Parathyroid adenoma (tissue), 2 donors: ENCODE data around the gene VSIG10L.

Experiments used
- H2AFZ ChIP-seq: fragments of 300-600 bp; sonication (generic); one replicate; pipeline ENCODE4 v1.7.0; 2017; ENCODE audit warnings: antibody characterized with exemption, mild to moderate bottlenecking
- H3K27ac ChIP-seq: fragments of 300-600 bp; sonication (generic); one replicate; pipeline ENCODE4 v1.7.0; 2017
- H3K27me3 ChIP-seq: fragments of 300-600 bp; sonication (generic); one replicate; pipeline ENCODE4 v1.7.0; 2017; ENCODE audit warnings: low read length; ENCODE audit not compliant: control insufficient read depth, insufficient read depth
- H3K36me3 ChIP-seq: fragments of 300-600 bp; sonication (generic); one replicate; pipeline ENCODE4 v1.7.0; 2017; ENCODE audit warnings: low read length; ENCODE audit not compliant: control insufficient read depth, insufficient read depth
- H3K4me1 ChIP-seq: fragments of 300-600 bp; sonication (generic); one replicate; pipeline ENCODE4 v1.7.0; 2017; ENCODE audit warnings: control low read depth
- H3K4me2 ChIP-seq: fragments of 300-600 bp; sonication (generic); one replicate; pipeline ENCODE4 v1.7.0; 2017; ENCODE audit warnings: low read length
- H3K4me3 ChIP-seq: fragments of 300-600 bp; sonication (generic); one replicate; pipeline ENCODE4 v1.7.0; 2017; ENCODE audit warnings: low read depth, low read length
- H3K79me2 ChIP-seq: fragments of 300-600 bp; sonication (generic); one replicate; pipeline ENCODE4 v1.7.0; 2017; ENCODE audit warnings: control low read depth
- H3K9ac ChIP-seq: fragments of 300-600 bp; sonication (generic); one replicate; pipeline ENCODE4 v1.7.0; 2017; ENCODE audit warnings: mild to moderate bottlenecking
- H3K9me3 ChIP-seq: fragments of 300-600 bp; sonication (generic); one replicate; pipeline ENCODE4 v1.7.0; 2017; ENCODE audit warnings: low read length; ENCODE audit not compliant: control insufficient read depth
- TF ChIP-seq, protein P1 (sequence below): fragments of 300-600 bp; sonication (generic); IDR thresholded peaks from one replicate; pipeline ENCODE4 v1.7.0; 2017; ENCODE audit warnings: antibody characterized with exemption, mild to moderate bottlenecking
- donor health status: primary hyperparathyroidism.

Gene VSIG10L

DNA sequence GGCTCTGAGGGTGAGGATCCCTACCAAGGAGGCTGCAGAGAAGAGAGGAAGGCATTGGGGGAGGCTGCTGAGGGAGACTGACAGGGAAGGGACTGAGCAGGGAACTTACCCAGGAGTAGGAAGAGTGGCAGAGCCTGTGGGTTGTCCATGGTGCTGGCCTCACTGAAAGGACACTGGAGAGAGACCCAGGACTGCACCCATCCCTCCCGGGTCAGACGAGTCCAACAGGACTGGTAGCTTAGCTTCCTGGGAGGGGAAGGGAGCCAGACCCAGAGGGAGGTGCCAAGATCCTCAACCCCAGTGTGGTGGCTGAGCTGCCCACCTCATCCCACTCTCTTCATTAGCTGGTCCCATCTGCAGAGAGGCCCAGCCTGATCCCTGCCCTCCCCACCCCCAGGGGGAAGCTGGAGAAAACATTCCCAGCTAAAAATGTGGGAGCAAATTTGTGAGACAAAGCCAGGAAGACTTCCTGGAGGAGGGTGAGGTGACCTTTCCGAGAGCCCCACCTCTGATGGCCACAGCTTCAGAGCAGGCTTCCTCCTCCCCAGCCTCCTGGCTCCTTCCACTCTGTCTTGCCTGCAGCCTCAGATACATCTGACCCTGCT is at the start of gene VSIG10L:
Gene VSIG10L (minus strand): TSS at position 164 of the 605 bp plus-strand sequence. CDS start 15 bp downstream, at position 149.
- TF ChIP-seq, protein P1, sequence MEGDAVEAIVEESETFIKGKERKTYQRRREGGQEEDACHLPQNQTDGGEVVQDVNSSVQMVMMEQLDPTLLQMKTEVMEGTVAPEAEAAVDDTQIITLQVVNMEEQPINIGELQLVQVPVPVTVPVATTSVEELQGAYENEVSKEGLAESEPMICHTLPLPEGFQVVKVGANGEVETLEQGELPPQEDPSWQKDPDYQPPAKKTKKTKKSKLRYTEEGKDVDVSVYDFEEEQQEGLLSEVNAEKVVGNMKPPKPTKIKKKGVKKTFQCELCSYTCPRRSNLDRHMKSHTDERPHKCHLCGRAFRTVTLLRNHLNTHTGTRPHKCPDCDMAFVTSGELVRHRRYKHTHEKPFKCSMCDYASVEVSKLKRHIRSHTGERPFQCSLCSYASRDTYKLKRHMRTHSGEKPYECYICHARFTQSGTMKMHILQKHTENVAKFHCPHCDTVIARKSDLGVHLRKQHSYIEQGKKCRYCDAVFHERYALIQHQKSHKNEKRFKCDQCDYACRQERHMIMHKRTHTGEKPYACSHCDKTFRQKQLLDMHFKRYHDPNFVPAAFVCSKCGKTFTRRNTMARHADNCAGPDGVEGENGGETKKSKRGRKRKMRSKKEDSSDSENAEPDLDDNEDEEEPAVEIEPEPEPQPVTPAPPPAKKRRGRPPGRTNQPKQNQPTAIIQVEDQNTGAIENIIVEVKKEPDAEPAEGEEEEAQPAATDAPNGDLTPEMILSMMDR: no peak
- peak within 1 kb of the TSS; percentile 43 for H3K27ac ChIP-seq
- no peaks in the 10 kb centered on the region for H3K36me3 ChIP-seq
- H3K79me2 ChIP-seq: no peaks in the 10 kb centered on the region
- peak within 1 kb of the TSS; percentile 50 for H2AFZ ChIP-seq
- no peak within 1 kb of the TSS for H3K4me2 ChIP-seq
- H3K9ac ChIP-seq: no peak within 1 kb of the TSS
- H3K9me3 ChIP-seq: no peaks in the 10 kb centered on the region
- no peaks in the 10 kb centered on the region for H3K27me3 ChIP-seq
- H3K4me1 ChIP-seq: peaks cover 12% of the 10 kb centered on the region
- H3K4me3 ChIP-seq: no peak within 1 kb of the TSS

DNA sequence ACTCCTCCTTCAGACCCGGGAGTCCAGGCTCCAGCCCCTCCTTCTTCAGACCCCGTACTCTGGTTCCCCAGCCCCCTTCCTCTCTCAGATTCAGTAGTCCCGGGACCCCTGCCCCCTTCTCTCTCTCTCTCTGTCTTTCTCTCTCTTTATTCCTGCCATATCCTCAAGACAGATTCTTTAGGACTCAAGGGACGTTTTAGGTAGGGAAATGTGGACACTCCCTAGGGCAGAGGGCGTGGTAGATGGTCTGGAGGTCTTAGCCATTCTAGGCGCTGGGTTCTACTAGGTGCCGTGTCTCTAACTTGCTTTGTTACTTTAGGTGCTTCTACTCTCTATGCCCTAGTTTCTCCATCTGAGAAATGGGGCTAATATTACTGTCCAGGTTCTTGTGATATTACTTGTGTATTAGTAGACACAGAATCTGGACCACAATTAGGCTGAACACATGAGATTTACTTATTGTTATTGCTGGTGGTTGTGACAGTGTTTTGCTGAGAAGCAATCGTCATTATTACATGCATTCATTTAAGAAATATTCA is 49.2 kb upstream of the VSIG10L start:
- Histone ChIP-seq H3K27ac (no peak overlapping the region), H3K27me3 (no peaks in the 10 kb centered on the region), H3K4me3 (no peak overlapping the region)

DNA sequence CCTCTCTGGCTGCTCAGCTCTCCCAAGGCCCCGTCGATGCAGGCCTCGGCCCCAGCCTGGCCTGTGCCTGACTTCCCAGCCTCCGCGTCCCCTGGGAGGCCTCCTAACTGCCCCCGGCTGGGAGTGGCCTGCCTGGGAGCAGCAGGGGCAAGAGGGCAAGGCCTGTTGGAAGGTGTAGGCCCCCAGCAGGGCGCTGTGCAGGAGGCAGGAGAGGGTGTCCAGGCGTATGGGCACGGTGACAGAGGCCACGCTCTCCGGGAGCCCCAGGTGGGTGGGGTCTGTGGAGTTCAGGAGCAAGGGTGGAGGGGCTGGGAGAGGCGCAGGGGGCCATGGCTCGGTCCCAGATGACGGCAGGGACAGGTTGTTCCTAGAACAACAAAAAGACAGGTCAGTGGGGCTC is 47.2 kb upstream of the VSIG10L start:
- Histone ChIP-seq H3K36me3 (no peaks in the 10 kb centered on the region), H3K27ac (no peak overlapping the region), H3K9ac (no peak overlapping the region), H3K4me1 (peaks cover 6% of the 10 kb centered on the region), H3K4me3 (no peak overlapping the region), H3K79me2 (no peaks in the 10 kb centered on the region), H3K9me3 (no peaks in the 10 kb centered on the region), H2AFZ (no peak overlapping the region), H3K27me3 (no peaks in the 10 kb centered on the region), H3K4me2 (no peak overlapping the region)
- TF ChIP-seq, protein P1: no peak

More for the DNA sequence above, 49.2 kb upstream of the VSIG10L start:
- peaks cover 3% of the 10 kb centered on the region for H3K4me1 ChIP-seq
- no peaks in the 10 kb centered on the region for H3K9me3 ChIP-seq
- H3K79me2 ChIP-seq: no peaks in the 10 kb centered on the region
- H3K36me3 ChIP-seq: no peaks in the 10 kb centered on the region
- no peak overlapping the region for H2AFZ ChIP-seq
- no peak overlapping the region for H3K9ac ChIP-seq
- TF ChIP-seq, protein P1: no peak
- H3K4me2 ChIP-seq: no peak overlapping the region

DNA sequence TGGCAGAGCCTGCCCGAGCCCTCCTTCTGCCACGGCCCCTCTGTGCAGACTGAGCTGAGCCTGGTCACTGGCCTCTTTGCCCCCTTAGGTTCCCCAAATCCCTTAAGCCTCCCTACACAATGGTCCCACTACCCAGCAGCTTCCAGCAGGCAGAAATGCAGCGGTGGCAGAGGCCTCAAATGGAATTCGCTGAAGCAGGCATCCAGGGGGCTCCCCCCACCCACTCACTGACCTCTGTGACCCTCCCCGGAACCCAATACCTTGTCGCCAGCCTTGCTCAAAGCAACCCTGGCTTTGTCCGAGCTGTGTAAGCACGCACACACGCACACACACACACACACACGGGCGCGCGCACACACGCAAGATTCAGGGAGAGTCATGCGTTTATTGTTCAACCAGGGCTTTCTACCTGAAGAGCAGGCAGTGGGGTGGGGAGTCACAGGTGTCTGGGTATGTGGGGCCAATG is 46.0 kb upstream of the VSIG10L start, which contains the start of gene LIM2:
Gene LIM2 (minus strand): TSS at position 51 of the 466 bp plus-strand sequence. CDS start 531 bp downstream, outside the sequence.
- Histone ChIP-seq H3K9me3 (no peaks in the 10 kb centered on the region), H3K4me1 (peaks cover 4% of the 10 kb centered on the region), H3K79me2 (no peaks in the 10 kb centered on the region), H3K36me3 (no peaks in the 10 kb centered on the region), H3K9ac (no peak within 1 kb of the TSS), H2AFZ (no peak within 1 kb of the TSS), H3K4me2 (no peak within 1 kb of the TSS), H3K27me3 (no peaks in the 10 kb centered on the region), H3K4me3 (no peak within 1 kb of the TSS), H3K27ac (no peak within 1 kb of the TSS)
- TF ChIP-seq, protein P1: no peak
